Esophagus squamous epithelium (tissue), 4 donors: ENCODE data around the gene CYB5A.

ENCODE experiments used
- POLR2A ChIP-seq, 4 donors: fragments of 450-650 bp; IDR thresholded peaks; one replicate each; pipeline ENCODE4 v1.6.1; 2017; ENCODE audit warnings: antibody characterized with exemption in 4 of 4, mild to moderate bottlenecking in 4 of 4, moderate library complexity in 3 of 4
- TF ChIP-seq, protein P1 (sequence below), 6 experiments: fragments of 450-650 bp in 4 of 6; fragments of 200-600 bp in 2 of 6; sonication (generic) in 2 of 6; IDR thresholded peaks; one replicate each; pipeline ENCODE4 v1.5.1; 2016 to 2019; ENCODE audit warnings: antibody characterized with exemption in 6 of 6, mild to moderate bottlenecking in 4 of 6, moderate library complexity in 4 of 6

GRCh38 chr18:74244554-74244953 lies 47.2 kb downstream of the CYB5A start:
- TF ChIP-seq, protein P1, sequence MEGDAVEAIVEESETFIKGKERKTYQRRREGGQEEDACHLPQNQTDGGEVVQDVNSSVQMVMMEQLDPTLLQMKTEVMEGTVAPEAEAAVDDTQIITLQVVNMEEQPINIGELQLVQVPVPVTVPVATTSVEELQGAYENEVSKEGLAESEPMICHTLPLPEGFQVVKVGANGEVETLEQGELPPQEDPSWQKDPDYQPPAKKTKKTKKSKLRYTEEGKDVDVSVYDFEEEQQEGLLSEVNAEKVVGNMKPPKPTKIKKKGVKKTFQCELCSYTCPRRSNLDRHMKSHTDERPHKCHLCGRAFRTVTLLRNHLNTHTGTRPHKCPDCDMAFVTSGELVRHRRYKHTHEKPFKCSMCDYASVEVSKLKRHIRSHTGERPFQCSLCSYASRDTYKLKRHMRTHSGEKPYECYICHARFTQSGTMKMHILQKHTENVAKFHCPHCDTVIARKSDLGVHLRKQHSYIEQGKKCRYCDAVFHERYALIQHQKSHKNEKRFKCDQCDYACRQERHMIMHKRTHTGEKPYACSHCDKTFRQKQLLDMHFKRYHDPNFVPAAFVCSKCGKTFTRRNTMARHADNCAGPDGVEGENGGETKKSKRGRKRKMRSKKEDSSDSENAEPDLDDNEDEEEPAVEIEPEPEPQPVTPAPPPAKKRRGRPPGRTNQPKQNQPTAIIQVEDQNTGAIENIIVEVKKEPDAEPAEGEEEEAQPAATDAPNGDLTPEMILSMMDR (IDR thresholded peaks at IDR 0.05): no peak
- no peak for TF ChIP-seq POLR2A (IDR thresholded peaks at IDR 0.05)
